Fibroblast of mammary gland (primary cell): ENCODE results near the gene RAP1A.
"Not testable (repeated sequence)": the region's sequence is repeated elsewhere in the genome, so short reads cannot be mapped to it uniquely, and the experiment has no call there.

ENCODE experiments used
- DNase-seq: peaks from one replicate; pipeline ENCODE4 v3.0.0-alpha.2; 2010; ENCODE audit warnings: low read depth
- H3K4me3 ChIP-seq: 2 replicates; pipeline ENCODE4 v1.5.1; 2011; ENCODE audit warnings: low read depth, mild to moderate bottlenecking, low read length, moderate library complexity; ENCODE audit not compliant: control insufficient read depth
- TF ChIP-seq, protein P1 (sequence below): conservative IDR thresholded peaks from 2 replicates; pipeline ENCODE4 v1.5.1; 2011; ENCODE audit warnings: low read depth, low read length, inconsistent platforms; ENCODE audit not compliant: control insufficient read depth, insufficient read depth

Gene RAP1A

DNA sequence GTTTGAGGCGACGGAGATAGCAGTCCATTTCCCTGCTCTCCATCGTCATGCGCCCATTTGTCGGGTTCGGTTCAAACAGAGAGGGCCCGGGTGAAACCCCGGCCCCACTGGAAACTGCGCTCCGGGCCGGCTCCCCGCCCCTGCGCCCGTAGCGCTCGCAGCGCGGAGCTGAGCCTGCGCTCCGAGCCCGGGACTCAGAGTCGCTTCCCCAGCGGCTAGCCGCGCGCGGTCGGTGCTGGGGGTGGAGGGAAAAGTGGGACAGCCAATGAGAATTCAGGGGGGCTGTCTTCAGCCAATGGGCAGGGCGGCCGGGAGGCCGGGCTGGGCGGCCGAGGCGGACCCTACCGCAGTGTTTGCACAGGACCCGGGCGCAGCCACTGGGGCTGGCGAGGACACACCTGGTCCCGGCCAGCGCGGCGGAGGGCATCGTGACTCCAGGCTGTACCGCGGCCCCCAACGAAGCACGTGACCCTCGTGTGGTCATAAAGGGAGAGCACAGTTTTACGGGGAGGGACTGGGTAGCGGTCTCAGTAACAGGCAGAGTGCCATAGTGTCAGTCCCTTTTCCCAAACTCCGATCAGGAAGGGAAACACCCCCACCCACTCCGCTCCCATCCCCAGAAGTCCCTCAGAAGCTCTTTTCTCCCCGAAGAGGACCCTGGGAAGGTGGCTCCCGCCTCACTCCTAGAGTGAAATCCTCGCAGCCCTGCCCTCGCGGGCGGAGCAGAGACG, 119.8 kb downstream of the RAP1A start, which contains the start of gene INKA2:
INKA2 (minus strand) TSS at position 202 of the 731 bp plus-strand sequence; CDS start at position 49, 153 bp downstream.
- DNase-seq, result peak; percentile 73
- TF ChIP-seq, protein P1, sequence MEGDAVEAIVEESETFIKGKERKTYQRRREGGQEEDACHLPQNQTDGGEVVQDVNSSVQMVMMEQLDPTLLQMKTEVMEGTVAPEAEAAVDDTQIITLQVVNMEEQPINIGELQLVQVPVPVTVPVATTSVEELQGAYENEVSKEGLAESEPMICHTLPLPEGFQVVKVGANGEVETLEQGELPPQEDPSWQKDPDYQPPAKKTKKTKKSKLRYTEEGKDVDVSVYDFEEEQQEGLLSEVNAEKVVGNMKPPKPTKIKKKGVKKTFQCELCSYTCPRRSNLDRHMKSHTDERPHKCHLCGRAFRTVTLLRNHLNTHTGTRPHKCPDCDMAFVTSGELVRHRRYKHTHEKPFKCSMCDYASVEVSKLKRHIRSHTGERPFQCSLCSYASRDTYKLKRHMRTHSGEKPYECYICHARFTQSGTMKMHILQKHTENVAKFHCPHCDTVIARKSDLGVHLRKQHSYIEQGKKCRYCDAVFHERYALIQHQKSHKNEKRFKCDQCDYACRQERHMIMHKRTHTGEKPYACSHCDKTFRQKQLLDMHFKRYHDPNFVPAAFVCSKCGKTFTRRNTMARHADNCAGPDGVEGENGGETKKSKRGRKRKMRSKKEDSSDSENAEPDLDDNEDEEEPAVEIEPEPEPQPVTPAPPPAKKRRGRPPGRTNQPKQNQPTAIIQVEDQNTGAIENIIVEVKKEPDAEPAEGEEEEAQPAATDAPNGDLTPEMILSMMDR, result no peak
- peak within 1 kb of the TSS; percentile 61 for H3K4me3 ChIP-seq

DNA sequence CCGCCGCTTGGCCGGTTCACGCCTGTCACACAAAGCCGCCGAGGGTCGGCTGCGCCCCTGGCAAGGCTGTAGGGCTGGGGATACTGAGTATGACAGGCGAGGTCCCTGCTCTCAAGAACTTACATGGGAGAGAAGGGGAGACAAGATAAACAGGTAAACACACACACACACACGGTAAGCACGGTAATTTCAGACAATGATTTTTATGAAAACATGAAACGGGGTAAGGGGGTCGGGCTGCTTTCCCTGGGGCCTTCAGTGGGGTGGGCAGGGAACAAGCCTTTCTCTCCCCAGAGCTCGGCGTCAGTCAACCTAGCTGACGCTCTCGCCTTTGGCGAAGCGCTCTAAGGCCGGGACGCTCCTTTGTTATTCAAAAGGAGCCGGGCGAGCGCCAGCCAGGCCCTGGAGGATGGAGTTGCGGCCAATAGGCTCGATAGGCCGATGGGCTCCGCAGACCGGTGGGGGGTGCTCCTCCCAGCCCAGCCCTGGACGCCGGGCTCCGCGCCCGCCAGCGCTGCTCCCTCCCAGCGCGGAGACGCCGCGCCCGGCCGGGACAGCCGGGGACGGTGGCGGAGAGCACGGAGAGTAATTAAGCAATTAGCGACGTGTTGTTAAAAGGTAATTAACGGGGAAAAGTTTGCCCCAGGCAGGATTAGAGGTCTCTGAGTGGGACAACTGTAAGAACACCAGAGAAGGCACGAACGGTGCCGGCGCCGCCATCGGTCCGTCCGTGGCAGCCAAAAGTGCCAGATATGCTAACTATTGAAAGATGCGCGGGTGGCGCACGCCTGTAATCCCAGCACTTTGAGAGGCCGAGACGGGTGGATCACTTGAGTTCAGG, 120.6 kb downstream of the RAP1A start:
- DNase-seq, result peak; percentile 57
- TF ChIP-seq, protein P1, result no peak
- H3K4me3 ChIP-seq, result peak overlapping the region; percentile 61

DNA sequence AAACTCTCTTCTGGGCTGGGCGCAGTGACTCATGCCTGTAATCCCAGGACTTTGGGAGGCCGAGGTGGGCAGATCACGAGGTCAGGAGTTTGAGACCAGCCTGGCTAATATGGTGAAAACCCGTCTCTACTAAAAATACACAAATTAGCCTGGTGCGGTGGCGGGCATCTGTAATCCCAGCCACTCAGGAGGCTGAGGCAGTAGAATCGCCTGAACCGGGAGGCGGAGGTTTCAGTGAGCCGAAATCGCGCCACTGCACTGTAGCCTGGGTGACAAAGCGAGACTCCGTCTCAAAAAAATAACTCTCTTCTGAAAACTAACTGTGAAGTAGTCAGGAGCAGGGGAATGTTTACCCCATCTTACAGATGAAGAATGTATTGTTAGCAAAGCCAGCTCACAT, 122.7 kb downstream of the RAP1A start:
- H3K4me3 ChIP-seq, DNase-seq: not testable (repeated sequence)

DNA sequence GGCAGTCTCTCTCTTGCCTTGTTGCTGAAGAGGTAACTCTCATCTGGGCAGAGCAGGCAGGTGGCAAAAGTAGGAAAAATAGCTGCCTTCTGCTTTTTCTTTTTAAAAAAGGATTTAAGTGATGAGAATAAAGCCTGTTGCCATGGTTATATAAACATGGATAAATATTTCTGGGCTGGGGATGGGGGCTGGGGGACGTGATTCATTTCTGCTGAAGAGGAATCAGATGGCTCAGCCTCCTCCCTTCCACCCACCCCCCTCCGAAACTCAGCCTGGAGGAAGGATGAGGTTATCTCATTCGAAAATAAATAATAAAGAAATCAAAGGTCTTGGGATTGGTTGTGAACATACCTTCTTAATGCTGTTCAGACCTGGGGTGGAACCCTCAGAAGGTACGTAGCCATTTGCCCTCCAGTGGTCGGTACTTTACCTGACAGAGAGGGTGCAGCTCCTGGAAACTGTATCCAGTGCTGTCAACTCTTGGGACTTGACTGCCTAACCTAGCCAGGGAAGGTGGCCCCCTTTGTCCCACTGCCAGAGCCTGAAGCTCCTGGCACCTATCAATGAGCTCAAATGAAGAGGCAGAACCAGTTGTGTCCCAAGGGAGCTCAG, 123.5 kb downstream of the RAP1A start:
- no peak overlapping the region for H3K4me3 ChIP-seq
- no peak for DNase-seq
- TF ChIP-seq, protein P1, result no peak

- DNase-seq, result peak; percentile 62
- H3K4me3 ChIP-seq, result no peak overlapping the region
- TF ChIP-seq, protein P1, result no peak
These were observed 124.1 kb downstream of the RAP1A start for GRCh38 chr1:111743679-111744101.

DNA sequence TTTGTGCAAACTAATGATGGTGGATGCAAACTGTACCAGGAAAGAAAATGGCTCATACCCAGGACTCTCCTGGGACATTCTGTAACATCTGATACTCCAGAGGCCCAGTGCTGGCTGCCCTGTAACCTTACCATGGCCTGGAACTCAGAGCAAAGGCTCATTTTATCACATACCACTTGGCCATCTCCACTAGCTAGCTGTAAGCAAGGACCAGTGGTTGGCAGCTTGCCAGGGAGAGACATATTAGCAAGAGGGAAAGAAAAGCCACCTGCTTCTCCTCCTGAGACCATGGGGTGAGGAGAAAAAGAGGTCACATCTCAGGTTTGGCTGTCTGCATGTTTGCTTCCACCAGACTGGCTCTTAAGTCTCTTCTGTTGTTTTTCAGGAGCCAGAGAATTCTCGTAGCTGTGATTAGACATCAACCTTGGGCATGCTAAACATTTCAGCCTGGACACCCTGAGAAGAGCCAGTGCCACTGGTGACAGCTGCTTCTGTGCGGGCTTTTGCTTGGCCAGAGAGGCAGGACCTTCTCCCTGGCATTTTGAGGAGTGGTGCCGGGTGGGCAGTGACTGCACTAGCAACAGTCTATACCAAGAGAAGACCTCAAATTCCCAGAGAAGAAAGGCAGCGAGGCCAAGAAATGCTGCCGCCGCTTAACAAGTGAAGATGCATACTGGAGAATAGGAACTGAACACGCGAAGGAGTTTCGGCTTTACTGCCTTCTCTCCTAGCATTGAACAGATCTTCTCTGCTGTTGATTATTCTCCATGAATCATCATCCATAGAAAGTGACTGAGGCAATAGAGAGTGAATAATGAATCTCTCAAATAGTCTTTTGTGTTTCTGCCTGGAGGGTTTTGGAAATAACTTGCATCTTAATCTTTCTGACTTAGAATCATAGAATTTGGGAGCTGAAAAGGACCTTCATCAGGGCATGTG, 126.4 kb downstream of the RAP1A start:
- no peak for DNase-seq
- TF ChIP-seq, protein P1, result no peak
- no peak overlapping the region for H3K4me3 ChIP-seq
